B cell (primary cell): ENCODE measurements around the gene CUTC.

Experiments used
- CTCF ChIP-seq: fragments of 200-600 bp; IDR thresholded peaks from one replicate; pipeline ENCODE4 v1.8.0; 2022; ENCODE audit warnings: antibody characterized with exemption, mild to moderate bottlenecking
- EZH2 ChIP-seq: IDR thresholded peaks from 2 replicates; pipeline ENCODE4 v1.6.1; 2012; ENCODE audit warnings: borderline replicate concordance, low read depth, mild to moderate bottlenecking, moderate library complexity, low read length; ENCODE audit not compliant: insufficient read depth, poor library complexity, severe bottlenecking

GRCh38 chr10:99785646-99786045 is 53.6 kb downstream of the CUTC start:
- no peak for TF ChIP-seq CTCF
- TF ChIP-seq EZH2: no peak
